Measurements from ENCODE around the gene HS3ST5. TPM values are rescaled to one million over a fixed set of nuclear protein-coding genes. Genes with fewer than 3 reads are reported as not detected.
"Not testable (repeated sequence)": the region's sequence is repeated elsewhere in the genome, so short reads cannot be mapped to it uniquely, and the experiment has no call there.

The HS3ST5 gene
- total RNA-seq, 2 donors from 2014 or later = 0.31 to 2.0 TPM

- Histone ChIP-seq H3K27me3 (ENCODE audit: control insufficient read depth, insufficient read depth, low read length, poor library complexity, severe bottlenecking) (no peaks in the 10 kb centered on the region), H3K36me3 (ENCODE audit: control insufficient read depth, insufficient read depth, low read length) (no peaks in the 10 kb centered on the region), H3K9ac (ENCODE audit: extremely low read depth, low read length, poor library complexity, severe bottlenecking) (no peak overlapping the region), H3K4me1 (ENCODE audit: control insufficient read depth, insufficient read depth, low read length) (no peaks in the 10 kb centered on the region), H3K27ac (ENCODE audit: low read depth, low read length) (no peak overlapping the region), H3K9me3 (ENCODE audit: control insufficient read depth, low read length) (peaks cover 7% of the 10 kb centered on the region), H3K4me3 (ENCODE audit: low read length) (no peak overlapping the region)
- Mint-ChIP-seq H3K27me3 (ENCODE audit: insufficient read depth) (no peaks in the 10 kb centered on the region), H3K36me3 (ENCODE audit: low read depth) (no peaks in the 10 kb centered on the region), H3K4me3 (no peak overlapping the region), H3K9me3 (peaks cover 3% of the 10 kb centered on the region), H3K27ac (no peak overlapping the region), H3K4me1 (peaks cover 5% of the 10 kb centered on the region)
- DNase-seq = no peak
- no peak for TF ChIP-seq CTCF (conservative IDR thresholded peaks at IDR 0.05)
- WGBS, 2 experiments (ENCODE audit: insufficient coverage in 1 of 2, insufficient read length in 1 of 2) = 92 to 93% methylated on average over 2 to 3 of the region's 3 CpGs
Observed at GRCh38 chr6:114052141-114052540, 290.7 kb downstream of the HS3ST5 start.

- H3K27ac ChIP-seq (ENCODE audit: low read depth, low read length) = no peak overlapping the region
- H3K36me3 Mint-ChIP-seq (ENCODE audit: low read depth) = no peaks in the 10 kb centered on the region
Observed at GRCh38 chr6:114051031-114051430, 291.8 kb downstream of the HS3ST5 start.

GRCh38 chr6:114049367-114049966, 293.4 kb downstream of the HS3ST5 start:
- H3K4me3 ChIP-seq (ENCODE audit: low read length) = no peak overlapping the region
- no peak for DNase-seq
- no peaks in the 10 kb centered on the region for H3K36me3 Mint-ChIP-seq (ENCODE audit: low read depth)
- no peak overlapping the region for H3K27ac ChIP-seq (ENCODE audit: low read depth, low read length)
- no peaks in the 10 kb centered on the region for H3K4me1 ChIP-seq (ENCODE audit: control insufficient read depth, insufficient read depth, low read length)
- H3K9ac ChIP-seq (ENCODE audit: extremely low read depth, low read length, poor library complexity, severe bottlenecking) = no peak overlapping the region
- H3K27me3 ChIP-seq (ENCODE audit: control insufficient read depth, insufficient read depth, low read length, poor library complexity, severe bottlenecking) = no peaks in the 10 kb centered on the region
- no peaks in the 10 kb centered on the region for H3K36me3 ChIP-seq (ENCODE audit: control insufficient read depth, insufficient read depth, low read length)
- no peak overlapping the region for H3K4me3 Mint-ChIP-seq
- no peak for TF ChIP-seq CTCF (conservative IDR thresholded peaks at IDR 0.05)
- 94 to 100% methylated on average over 2 of the region's 2 CpGs for WGBS, 2 experiments (ENCODE audit: insufficient coverage in 1 of 2, insufficient read length in 1 of 2)
- no peaks in the 10 kb centered on the region for H3K27me3 Mint-ChIP-seq (ENCODE audit: insufficient read depth)
- peaks cover 7% of the 10 kb centered on the region for H3K9me3 ChIP-seq (ENCODE audit: control insufficient read depth, low read length)
- H3K4me1 Mint-ChIP-seq = peaks cover 12% of the 10 kb centered on the region
- peaks cover 3% of the 10 kb centered on the region for H3K9me3 Mint-ChIP-seq
- no peak overlapping the region for H3K27ac Mint-ChIP-seq

More at GRCh38 chr6:114051031-114051430, 291.8 kb downstream of the HS3ST5 start:
- H3K27me3 ChIP-seq (ENCODE audit: control insufficient read depth, insufficient read depth, low read length, poor library complexity, severe bottlenecking) = no peaks in the 10 kb centered on the region
- Mint-ChIP-seq H3K9me3 (peaks cover 3% of the 10 kb centered on the region), H3K27me3 (ENCODE audit: insufficient read depth) (no peaks in the 10 kb centered on the region), H3K4me3 (no peak overlapping the region), H3K4me1 (peaks cover 10% of the 10 kb centered on the region), H3K27ac (no peak overlapping the region)
- no peaks in the 10 kb centered on the region for H3K4me1 ChIP-seq (ENCODE audit: control insufficient read depth, insufficient read depth, low read length)
- H3K9me3 ChIP-seq (ENCODE audit: control insufficient read depth, low read length) = peaks cover 7% of the 10 kb centered on the region
- no peak overlapping the region for H3K4me3 ChIP-seq (ENCODE audit: low read length)
- H3K36me3 ChIP-seq (ENCODE audit: control insufficient read depth, insufficient read depth, low read length) = no peaks in the 10 kb centered on the region
- 100% methylated on average over 1 of the region's 1 CpG; no CpG with 5 or more reads in 1 of the 2 experiments for WGBS, 2 experiments (ENCODE audit: insufficient coverage in 1 of 2, insufficient read length in 1 of 2)
- no peak for DNase-seq
- no peak for TF ChIP-seq CTCF (conservative IDR thresholded peaks at IDR 0.05)
- H3K9ac ChIP-seq (ENCODE audit: extremely low read depth, low read length, poor library complexity, severe bottlenecking) = no peak overlapping the region

GRCh38 chr6:114044566-114044965, 298.3 kb downstream of the HS3ST5 start:
- WGBS, 2 experiments (ENCODE audit: insufficient coverage in 1 of 2, insufficient read length in 1 of 2) = 81 to 98% methylated on average over 5 of the region's 5 CpGs
- H3K27me3 ChIP-seq (ENCODE audit: control insufficient read depth, insufficient read depth, low read length, poor library complexity, severe bottlenecking); H3K27me3 Mint-ChIP-seq (ENCODE audit: insufficient read depth); H3K4me3 Mint-ChIP-seq; H3K36me3 ChIP-seq (ENCODE audit: control insufficient read depth, insufficient read depth, low read length); H3K9me3 ChIP-seq (ENCODE audit: control insufficient read depth, low read length); H3K4me3 ChIP-seq (ENCODE audit: low read length); DNase-seq; H3K4me1 ChIP-seq (ENCODE audit: control insufficient read depth, insufficient read depth, low read length); H3K9ac ChIP-seq (ENCODE audit: extremely low read depth, low read length, poor library complexity, severe bottlenecking); H3K27ac ChIP-seq (ENCODE audit: low read depth, low read length); H3K27ac Mint-ChIP-seq; H3K36me3 Mint-ChIP-seq (ENCODE audit: low read depth); H3K9me3 Mint-ChIP-seq: not testable (repeated sequence)
- peaks cover 33% of the 10 kb centered on the region for H3K4me1 Mint-ChIP-seq

All from endodermal cell (in vitro differentiated cells).